Measurements from ENCODE around the gene FLNB. TPM values are rescaled to one million over a fixed set of nuclear protein-coding genes. Genes with fewer than 3 reads are reported as not detected.

Gene FLNB
- total and polyA plus RNA-seq, 2 of the 13 experiments (the other 11 are each of a cell fraction or from before 2014, with no cell fraction given): 106 to 130 TPM

GRCh38 chr3:58008141-58009025 is at the start of gene FLNB (continued):
- peak; percentile 87 to 91 for TF ChIP-seq HMGXB4 (CRISPR knock-in tag; IDR thresholded peaks at IDR 0.05; ENCODE audit: borderline replicate concordance in 1 of 2, low read depth in 1 of 2)
- 0 out of 2 replicates have a peak, but pooled peaks have one; percentile 44 for TF ChIP-seq SATB2 (CRISPR knock-in tag; IDR thresholded peaks at IDR 0.05)
- TF ChIP-seq RBM39 (IDR thresholded peaks at IDR 0.05; ENCODE audit: low read depth, low read length, poor library complexity, severe bottlenecking): peak; percentile 10
- TF ChIP-seq HNRNPUL1 (IDR thresholded peaks at IDR 0.05; ENCODE audit: low read depth, low read length): no peak
- peak; percentile 53; the same call in 1 of the 2 replicates for TF ChIP-seq CBFB (CRISPR knock-in tag; IDR thresholded peaks at IDR 0.05)
- no peak for TF ChIP-seq DMTF1 (CRISPR knock-in tag; IDR thresholded peaks at IDR 0.05)
- TF ChIP-seq ZNF142 (CRISPR knock-in tag; IDR thresholded peaks at IDR 0.05): no peak
- no peak; the same call in 1 of the 2 replicates for TF ChIP-seq JUNB (CRISPR knock-in tag; IDR thresholded peaks at IDR 0.05; ENCODE audit: borderline replicate concordance)
- TF ChIP-seq NR2C2 (CRISPR knock-in tag; IDR thresholded peaks at IDR 0.05; ENCODE audit: borderline replicate concordance): no peak
- TF ChIP-seq DNMT3B (CRISPR knock-in tag; conservative IDR thresholded peaks at IDR 0.05): no peak
- peak; percentile 81; the same call in 1 of the 2 replicates for TF ChIP-seq ZNF772 (CRISPR knock-in tag; IDR thresholded peaks at IDR 0.05)
- no peak for TF ChIP-seq CREB1 (IDR thresholded peaks at IDR 0.05)
- no peak for TF ChIP-seq CREB1 (CRISPR knock-in tag; IDR thresholded peaks at IDR 0.05)
- no peak for TF ChIP-seq GRHL1 (CRISPR knock-in tag; conservative IDR thresholded peaks at IDR 0.05)
- TF ChIP-seq MIER2 (CRISPR knock-in tag; IDR thresholded peaks at IDR 0.05): no peak
- no peak for TF ChIP-seq ELF1 (CRISPR knock-in tag; IDR thresholded peaks at IDR 0.05)
- TF ChIP-seq HIVEP1 (CRISPR knock-in tag; IDR thresholded peaks at IDR 0.05): peak; percentile 73; the same call in 1 of the 2 replicates
